Measurements from ENCODE around the gene ADCY3. TPM values are rescaled to one million over a fixed set of nuclear protein-coding genes. Genes with fewer than 3 reads are reported as not detected.
A peak's percentile ranks its signal among the peaks of the same experiment; 100 is the strongest.

The ADCY3 gene
- total RNA-seq, 1 donor from 2014 or later: 22.5 TPM

DNA sequence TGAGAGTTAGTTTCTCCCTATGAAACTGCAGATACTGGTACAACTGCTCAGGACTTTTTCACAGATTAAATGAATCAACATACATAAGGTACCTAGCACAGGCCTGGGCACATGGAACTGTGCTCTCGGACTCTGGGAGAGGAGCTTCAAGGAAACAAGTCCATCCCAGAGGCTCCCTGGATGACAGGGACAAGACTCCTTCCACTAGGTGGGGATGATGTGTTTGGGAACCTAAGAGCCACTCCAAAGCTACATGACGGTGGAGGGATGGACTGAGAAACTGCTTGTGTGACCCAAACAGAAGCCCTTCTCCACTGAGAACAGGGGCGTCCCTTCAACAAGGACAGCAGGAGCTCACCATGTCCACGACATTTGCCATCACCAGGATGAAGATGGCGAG, 89.7 kb downstream of the ADCY3 start:
- no peak for DNase-seq

DNA sequence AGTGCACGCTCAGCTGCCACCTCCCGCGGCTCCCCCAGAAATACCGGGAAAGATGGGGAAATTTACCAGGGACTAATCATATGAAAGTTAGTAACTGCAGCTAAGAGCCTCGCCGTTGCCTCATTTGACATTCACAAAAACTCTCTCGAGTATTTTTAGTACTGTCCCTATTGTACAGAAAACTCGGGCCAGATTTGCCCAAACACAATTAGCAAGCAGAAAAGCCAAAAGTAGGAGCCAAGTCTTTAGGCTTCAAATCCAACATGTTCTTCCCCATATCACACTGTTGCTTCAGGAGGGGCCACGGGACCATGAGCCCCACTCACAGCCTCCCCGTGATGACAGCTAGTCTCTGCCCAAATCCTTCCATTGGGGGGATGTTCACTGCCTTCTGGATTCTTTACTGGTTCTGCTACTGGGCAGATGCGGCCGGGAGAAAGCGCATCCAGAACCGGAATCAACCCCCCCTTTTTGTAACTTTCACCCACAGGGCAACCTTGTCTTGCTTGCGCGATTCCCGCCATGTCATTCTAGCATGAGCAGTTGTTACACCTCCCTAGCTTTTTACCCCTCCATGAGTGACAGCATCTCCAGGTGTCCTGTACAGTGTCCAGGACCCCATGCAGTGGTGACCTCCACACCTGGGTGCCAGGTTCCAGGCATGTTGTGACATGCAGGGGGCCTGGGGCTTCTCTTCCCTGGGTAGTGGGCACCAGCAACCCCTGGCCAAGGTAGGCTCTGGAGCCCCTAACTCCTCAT, 91.6 kb downstream of the ADCY3 start:
- no peak for DNase-seq

DNA sequence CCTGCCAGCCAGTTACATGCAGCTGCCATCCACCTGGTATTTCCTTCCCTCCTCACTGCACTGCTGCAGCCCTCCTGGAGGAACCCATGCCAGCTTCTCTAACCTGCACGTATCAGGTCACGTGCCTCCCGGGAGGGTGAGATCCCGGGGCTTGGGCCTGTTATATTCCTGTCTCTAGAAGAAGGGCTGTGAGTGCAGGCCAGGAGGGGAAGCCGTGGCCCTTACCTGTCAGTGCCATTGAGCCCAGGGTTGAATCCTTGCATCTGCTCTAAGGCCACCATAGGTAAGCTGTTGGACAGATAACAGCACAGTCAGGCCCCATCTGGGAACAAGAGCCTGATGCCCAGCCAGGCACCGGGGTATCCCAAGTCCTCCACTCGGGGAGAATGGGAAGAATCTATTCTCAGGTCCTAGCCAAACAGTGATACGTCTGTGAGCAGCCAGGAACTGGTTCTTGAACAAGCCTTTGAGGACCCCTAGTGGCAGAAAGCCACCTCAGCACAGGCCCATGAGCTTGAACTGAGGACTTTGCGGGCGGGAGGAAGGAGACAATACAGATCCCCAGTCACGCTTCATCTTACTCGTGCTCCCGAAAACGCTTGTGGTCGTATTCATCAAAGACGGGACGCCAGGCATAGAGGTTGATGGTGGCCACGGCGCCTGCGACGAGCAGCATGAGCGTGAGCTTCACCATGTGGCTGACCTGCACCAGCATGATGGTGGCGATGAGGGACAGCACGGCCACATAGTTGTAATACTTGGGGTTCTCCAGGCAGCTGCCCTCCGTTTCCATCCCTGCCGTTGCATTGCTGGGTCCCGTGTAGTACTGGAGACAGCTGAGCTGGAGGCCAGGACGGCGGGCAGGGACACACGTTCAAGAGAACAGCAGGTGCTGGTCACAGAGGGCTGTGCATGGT, 92.5 kb downstream of the ADCY3 start:
- peak; percentile 73 for DNase-seq

DNA sequence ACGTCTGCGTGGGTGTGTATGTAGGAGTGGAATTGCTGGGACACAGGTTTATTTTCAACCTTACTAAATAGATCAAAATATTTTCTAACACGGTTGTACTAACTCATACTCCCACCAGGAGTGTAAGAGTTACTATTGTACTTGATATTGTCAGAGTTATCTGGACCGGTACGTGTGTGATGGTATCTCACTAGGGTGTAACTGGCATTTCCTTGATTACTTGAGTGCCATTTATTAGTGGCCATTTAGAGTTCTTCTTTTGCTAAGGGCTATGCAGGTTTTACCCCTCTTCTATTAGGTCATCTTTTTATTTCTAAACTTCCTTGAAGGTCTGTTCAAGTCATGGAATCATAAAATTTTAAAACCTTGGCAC, 93.3 kb downstream of the ADCY3 start:
- DNase-seq: no peak

DNA sequence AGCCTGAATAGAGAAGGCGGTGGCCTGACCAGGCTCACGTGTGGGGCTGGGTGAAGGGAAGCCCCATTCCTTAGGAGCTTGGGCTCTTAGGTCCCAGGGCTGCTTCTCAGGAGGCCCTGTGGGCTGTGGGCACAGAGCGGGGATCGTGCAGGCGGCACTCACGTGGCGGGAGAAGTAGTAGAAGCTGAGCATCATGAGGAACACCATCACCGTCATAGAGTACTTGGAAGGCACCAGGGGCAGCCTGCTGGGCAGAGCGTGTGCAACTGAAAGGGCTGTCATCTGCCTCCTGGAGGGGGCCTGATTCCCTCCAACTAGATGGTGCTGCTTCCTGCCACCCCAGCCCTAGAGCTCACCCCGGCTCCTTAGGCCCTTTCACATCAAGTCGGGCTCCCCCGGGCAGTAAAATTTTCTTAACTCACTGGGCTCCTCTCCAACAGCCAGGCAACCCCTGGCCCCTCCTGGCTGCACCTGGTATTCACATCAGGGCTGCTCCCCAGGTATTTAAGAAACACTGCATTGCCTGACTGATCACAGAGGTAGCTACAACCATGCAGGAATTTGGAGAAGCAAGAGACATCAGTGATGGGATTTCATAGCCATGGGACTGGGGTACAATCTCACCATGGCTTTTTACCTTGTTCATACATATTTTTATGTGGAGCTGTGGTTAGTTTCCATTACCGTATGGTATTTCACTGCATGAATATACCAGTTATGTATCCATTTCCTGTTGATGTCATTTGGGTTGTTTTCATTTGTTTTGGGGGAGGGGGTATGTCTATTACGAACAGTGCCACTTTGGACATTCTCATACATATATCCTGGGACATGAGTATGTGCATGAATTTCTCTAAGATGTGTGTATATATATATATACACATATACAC, 93.9 kb downstream of the ADCY3 start:
- DNase-seq: no peak

DNA sequence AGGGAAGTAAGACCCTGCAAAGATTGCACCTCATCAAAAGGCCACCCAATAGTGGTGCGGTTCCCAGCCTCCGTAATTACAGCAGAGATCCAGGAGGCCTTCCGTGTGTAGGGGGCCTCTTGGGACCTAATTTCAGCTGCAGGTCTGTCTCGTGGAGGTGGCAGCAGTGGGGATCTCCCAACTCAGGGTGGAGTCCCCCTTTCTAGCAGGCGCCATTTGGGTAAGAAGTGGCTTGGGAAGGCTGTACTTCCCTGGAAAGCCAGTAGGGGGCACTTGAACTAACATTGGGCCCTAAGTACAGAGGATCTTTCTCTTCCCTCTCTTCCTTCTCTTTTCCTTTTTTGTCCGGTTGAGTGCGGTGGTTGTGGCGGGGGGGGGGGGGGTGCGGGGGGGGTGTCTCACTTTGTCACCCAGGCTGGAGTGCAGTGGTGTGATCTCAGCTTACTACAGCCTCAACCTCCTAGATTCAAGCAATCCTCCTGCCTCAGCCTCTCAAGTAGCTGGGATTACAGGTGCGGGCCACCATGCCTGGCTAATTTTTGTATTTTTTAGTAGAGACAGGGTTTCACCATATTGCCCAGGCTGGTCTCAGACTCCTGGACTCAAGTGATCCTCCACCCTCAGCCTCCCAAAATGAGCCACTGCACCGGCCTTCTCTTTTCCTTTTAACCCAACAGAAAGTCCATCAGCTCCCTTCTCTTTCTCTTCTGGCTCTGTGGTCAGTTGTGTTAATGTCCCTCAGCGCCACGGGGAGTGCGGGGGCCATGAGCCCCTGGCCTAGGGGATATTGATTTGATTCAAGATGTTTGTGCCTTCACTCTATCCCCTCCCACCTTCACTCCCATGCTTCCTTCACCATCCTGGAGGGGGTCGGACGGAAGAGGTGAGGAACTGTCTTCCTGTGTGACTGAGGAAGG, 94.8 kb downstream of the ADCY3 start:
- DNase-seq: no peak

DNA sequence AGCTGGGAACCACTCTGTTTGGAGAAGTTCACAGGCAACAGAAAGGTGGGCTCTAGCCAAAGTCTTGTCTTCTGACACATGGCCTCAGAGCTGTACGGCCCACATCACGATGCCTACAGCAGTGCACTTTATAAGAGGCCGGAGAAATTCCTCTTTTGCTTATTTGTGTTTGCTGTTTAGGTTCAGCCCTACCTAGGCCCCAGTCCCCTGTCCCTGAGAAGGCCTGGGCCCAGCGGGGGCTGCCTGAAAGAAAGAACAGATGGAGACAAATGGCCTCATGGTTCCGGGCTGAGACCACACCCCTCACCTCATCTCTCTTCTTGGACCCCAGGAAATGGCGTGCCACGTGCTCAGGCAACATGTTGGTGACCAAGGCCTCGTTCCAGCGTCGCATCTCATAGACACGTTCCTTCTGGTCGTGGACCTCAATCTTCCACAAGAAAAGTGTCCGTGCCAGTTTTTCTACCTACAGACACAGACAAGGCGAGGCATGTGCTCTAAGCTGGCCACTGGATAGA, 95.9 kb downstream of the ADCY3 start:
- no peak for DNase-seq

DNA sequence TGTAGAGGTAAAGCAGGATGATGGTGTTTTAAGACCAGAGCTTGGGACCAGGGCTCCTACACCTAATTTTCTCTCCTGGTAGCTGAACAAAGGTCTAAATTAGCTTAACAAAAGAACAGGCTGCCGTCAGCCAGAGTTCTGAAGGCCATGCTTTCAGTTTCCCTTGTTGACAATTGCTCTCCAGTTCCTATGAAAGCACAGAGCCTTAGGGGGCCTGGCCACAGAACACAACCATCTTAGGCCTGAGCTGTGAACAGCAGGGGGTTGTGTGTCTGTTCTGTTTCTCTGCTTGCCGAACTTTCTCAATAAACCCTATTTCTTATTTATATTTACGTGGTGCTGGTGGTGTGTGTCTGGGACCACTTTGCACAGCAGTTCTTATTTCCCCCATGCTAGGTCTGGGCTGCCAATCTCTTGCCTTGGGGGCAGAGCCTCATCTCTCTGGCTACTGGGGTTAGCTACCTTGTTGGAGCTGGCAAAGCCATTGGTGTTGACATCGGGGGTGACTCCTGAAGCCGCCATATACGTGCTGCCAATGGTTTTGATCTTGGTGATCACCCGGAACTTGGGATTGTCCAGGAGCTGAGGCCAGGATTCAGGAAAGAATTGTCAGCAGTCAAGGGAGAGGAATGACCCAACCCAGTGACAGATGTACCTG, 97.9 kb downstream of the ADCY3 start:
- no peak for DNase-seq

DNA sequence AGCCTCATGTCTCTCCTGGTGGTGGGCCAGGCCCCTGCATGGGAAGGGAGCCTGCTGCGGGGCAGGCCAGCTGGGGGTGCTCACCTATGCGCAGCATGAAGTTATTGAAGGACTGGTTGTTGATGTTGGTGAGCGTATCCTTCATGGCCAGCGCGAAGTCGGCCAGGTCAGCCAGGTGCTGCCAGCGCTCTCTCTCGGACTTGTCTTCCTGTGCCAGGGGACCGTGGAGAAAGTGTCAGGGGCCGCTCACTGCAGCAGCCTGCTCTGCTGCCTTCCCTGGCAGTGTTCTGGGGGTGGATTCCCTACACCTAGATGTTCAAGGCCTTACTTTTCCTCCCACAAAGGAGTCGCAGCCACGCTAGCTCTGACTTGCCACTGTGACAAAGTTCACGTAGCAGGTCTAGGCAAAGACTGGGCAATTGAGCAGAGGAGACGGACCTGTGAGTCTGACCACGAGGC, 98.6 kb downstream of the ADCY3 start:
- no peak for DNase-seq

DNA sequence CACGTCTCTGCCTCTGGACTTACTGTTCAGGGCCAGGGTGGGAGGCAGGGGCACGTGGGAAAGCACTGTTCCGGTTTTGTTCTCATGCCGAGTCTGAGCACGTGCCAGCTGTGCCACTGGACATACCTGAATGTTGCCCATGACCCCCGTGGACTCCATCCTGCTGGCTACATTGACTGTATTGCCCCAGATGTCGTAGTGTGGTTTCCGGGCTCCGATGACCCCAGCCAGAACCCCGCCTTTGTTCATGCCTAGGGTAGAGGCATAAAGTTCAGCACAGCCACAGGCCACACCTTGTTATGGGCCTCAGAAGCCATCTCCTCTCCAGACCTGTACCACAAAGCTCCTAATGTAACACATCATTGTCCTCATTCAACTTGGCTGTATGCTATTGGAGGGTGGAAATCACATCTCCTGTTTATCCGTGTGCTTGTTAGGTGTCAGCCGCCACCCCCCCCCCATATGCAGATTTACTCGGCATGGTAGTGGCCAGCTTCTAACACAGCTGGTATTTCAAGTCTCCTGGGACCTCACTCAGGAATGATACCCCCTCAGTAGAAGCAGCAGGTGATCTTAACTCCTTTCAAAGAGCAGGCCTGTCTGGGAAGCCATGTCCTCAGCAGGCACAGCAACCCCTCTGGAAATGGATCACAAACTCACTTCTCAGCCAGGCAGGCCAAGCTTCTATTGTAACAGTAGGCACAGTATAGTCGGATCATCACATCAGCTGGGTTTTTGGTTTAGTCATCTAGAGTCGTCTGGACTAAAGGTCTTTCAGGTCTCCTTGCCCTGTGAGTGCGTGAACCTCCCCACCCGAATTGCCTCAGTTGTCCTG, 99.2 kb downstream of the ADCY3 start:
- DNase-seq: no peak

DNA sequence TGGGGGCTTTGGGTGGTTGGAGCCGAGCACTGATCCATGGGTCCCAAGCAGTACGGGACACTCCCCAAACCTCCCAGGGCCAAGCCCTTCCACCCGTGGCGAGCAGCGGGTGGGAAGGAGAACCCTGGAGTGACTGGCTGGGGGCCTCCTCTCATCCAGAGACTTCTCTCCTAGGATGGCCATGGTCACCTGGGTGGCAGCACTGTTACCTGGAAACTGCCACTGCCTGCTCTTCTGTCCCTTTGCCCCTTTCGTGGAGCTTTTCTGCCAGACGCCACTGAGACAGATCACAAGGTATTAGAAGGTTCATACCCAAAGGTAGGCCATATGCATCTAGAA, 99.9 kb downstream of the ADCY3 start:
- DNase-seq: no peak

DNA sequence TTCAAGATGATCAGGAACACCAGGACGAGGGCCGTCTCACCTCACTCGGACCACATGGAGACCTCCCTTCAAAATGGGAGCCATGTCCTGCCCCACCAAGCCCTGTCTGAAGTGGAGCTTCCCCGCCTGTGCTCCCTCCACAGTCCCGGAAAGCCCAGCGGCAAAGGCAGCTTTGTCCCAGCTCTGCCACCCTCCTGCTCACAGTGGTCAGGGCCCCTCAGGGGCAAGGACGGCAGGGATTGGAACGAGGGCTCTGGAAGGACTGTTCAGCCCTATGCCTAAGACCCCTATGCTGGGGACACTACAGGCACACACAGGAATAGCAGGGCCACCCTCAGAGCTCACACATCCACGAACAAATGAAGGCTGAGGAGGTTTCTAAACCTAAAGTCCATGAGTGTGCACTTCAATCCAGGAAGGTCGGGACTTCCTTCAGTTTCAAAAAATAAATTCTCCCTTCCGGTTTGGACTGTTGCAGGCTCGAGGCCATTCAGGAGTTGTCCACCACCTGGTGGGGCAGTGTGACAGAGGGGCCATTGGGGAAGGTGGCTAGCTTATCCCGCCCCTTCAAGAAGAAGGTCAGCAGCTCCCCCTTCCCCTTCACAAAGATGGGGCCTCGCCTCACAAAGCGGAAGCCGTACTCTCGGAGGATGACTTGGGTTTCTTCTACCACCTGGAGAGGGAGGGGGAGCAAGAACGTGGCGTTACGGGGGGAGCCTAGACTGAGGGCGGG, 100.4 kb downstream of the ADCY3 start:
- DNase-seq: no peak

DNA sequence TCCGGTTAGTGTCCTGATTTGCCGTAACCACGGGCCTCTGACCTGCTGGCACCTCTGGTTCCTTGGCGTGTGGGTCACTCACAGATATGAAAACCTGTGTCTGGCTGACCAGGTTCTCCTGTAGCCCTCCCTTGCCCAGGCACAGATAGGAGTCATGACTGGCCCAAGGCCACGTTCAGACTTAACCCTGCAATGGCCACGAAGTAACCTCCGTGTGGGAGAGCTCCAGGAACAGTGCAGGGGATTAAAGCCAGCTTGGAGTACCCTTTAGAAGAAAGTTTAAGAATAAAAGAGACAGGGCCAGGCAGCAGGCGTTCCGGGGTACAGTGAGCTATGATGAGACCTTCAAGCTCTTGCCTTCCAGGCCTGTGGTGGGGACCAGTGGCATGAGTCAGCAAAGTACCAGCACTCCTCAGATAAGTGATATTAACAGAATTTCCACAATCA, 101.3 kb downstream of the ADCY3 start:
- DNase-seq: no peak

DNA sequence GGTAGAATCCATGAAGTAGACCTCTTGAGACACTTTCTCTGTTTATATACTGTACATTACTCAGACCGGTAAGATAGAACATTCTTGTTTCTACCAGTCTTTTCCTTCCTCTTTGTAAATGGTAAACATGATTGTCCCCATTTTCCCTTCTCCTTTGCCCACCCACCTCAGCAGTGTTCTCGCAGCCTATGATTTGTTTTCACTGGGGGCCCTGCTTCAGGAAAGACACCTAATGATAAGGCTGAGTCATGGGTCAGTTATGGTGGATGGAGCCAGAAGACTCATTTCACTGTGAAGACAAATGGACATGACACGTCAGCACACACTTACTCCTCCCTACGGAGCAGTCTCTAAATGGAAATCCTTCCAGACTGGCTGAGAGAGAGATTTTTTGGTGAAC, 103.2 kb downstream of the ADCY3 start:
- DNase-seq: no peak

DNA sequence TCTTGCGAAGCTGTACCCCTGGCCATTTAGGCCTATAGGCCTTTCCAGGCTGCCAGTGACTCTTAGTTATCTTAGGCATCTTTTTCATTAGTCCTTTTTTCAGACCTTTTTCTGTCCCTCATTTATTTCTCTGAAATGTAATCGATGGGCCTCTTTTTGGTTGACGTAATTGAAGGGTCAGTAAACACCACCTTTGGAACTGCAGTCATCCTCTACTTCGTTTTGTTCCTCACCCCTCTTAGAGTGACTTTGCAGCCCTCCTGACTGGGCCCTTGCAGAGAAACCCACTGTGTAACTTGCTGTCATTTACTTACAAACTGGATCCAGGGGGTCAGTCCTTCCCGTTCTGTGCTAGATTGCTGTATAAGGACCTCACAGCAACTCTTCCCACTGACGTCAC, 103.6 kb downstream of the ADCY3 start:
- DNase-seq: no peak

DNA sequence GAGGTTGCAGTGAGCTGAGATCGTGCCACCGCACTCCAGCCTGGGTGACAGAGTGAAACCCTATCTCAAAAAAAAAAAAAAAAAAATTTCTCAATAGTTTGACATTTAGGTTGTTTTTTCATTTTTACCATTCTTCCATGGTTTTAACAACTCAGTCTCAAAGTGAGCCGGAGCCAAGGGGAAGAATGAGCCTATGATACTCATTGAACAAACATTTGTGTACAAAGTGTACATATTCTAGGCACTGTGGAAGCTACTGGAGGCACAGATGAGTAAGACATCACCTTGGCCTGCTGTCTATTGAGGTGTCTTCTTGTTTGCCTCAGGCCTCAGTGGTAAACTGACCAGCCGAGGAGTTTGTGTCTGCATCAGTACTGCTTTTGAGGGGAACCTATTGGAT, 104.9 kb downstream of the ADCY3 start:
- DNase-seq: no peak

DNA sequence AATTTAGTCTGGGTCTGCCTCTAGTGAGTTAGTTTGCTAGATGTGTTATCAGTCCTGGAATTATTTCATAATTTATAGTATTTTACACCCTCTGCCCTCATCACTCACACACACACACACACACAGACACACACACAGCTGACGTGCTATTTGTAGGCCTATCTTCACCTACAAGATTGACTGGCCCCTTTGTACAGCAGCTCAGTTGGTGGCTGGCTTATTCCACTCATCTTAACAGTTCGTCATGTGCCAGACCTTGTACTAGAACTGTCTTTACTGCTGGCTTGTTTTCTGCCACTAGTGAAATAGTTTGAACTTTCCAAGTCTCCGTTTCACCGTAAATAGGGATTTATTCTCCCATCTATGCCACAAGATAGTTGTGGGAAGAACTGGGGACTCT, 105.5 kb downstream of the ADCY3 start:
- DNase-seq: no peak

DNA sequence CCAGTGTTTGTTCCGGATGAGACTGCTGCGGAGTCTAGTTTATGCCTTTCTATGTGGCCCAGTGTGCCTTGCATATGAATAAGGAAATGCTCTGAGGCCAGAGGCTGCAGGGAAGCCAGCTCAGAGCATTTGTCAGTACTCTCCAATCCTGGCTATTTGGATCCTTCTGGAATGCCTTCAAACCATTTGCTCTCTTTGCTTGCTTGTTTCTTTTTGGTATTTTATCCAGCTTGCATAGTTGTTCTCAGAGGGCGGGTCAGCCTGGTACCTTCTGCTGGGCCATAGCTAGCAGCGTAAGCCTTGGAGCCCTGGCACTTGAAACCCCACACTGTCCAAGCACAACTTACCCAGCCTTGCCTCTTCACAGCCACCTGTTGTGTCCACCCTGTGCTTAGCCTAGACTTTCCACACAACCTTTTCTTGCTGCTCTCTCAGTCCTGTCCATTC, 106.3 kb downstream of the ADCY3 start:
- DNase-seq: no peak
